ENCODE data around the gene AFF2.

AFF2 gene

GRCh38 chrX:149013081-149013480 lies 512.7 kb downstream of the AFF2 start:
- DNase-seq (ENCODE audit: low spot score): no peak

GRCh38 chrX:149021159-149021558 lies 520.7 kb downstream of the AFF2 start:
- DNase-seq (ENCODE audit: low spot score): no peak

GRCh38 chrX:149022485-149022884 lies 522.1 kb downstream of the AFF2 start:
- DNase-seq (ENCODE audit: low spot score): no peak

GRCh38 chrX:149032449-149032848 lies 532.0 kb downstream of the AFF2 start:
- no peak for DNase-seq (ENCODE audit: low spot score)

GRCh38 chrX:149036086-149036485 lies 535.7 kb downstream of the AFF2 start:
- DNase-seq (ENCODE audit: low spot score): no peak

GRCh38 chrX:149037281-149037870 lies 537.0 kb downstream of the AFF2 start:
- DNase-seq (ENCODE audit: low spot score): no peak

- no peak for DNase-seq (ENCODE audit: low spot score)
Measured at GRCh38 chrX:149039057-149039456, 538.6 kb downstream of the AFF2 start.

GRCh38 chrX:149040873-149041535 lies 540.6 kb downstream of the AFF2 start:
- DNase-seq (ENCODE audit: low spot score): no peak

GRCh38 chrX:149043401-149043800 lies 543.0 kb downstream of the AFF2 start:
- DNase-seq (ENCODE audit: low spot score): no peak

- DNase-seq (ENCODE audit: low spot score): no peak
Measured at GRCh38 chrX:149044471-149044870, 544.1 kb downstream of the AFF2 start.

- no peak for DNase-seq (ENCODE audit: low spot score)
Measured at GRCh38 chrX:149045645-149046210, 545.3 kb downstream of the AFF2 start.

Measured in hepatic stellate cell (primary cell).